ENCODE data around the gene HSD17B14. TPM values are rescaled to one million over a fixed set of nuclear protein-coding genes. Genes with fewer than 3 reads are reported as not detected.
A peak's percentile ranks its signal among the peaks of the same experiment; 100 is the strongest.

HSD17B14 gene
- polyA plus RNA-seq, 2 of the 4 experiments (the other 2 are of a cell fraction): 11.1 to 20.9 TPM

DNA sequence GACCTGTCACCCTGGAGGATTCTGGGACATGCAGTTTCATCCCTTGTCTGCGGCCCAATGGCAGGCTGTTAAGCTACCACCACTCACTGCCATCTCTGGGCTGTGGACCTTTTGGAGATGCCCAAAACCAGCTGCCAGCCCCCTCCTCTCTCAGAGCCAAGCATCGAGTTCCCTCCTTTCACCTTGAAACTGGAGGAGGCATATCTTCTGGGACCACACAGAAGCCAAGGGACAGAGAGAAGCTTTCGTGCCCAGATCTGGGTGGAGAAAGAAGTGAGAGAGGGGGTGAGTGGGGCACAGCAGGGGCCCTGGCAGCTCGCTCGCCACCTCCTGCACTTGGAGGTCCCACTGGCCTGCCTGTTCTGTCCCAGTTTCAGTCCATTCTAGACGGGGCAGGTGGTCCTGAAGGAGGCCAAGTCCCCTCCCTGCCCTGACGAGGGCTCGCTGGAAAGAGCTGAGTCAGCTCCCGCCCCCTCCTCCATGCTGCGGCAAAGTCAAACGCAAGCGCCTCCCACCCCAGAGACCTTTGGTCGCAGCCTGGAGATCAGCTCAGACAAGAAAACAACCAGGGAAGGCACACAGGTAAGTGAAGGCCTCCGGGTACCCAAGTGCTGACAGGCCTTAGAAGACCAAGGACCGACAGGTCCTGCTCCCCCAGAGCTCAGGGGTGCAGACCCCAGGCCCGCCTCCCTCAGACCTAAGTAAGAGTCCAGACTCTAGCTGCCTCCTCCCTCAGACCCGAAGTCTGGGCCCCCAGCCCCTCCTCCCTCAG lies 29.3 kb downstream of the HSD17B14 start:
- H3K4me2 ChIP-seq: no peak overlapping the region
- FAIRE-seq: no peak
- DNase-seq (ENCODE audit: low read depth in 1 of 2, low spot score in 1 of 2): peak in 1 of 2 experiments; percentile 76
- peaks cover 9% of the 10 kb centered on the region for H3K4me1 ChIP-seq
- peak; percentile 65 to 74 for ATAC-seq
- no peaks in the 10 kb centered on the region for H3K9me3 ChIP-seq
- WGBS (ENCODE audit: missing lambda C conversion rate): 78% methylated on average over 17 of the region's 17 CpGs
- CTCF ChIA-PET: interaction anchor here (0.8 to 9.7 kb wide), 10 partner anchors 10 to 418 kb away, joined by 3 to 138 read pairs (median 6); partner anchors contain the start of gene HSD17B14
- H3K27ac ChIP-seq: no peak overlapping the region
- TF ChIP-seq MAFK (IDR thresholded peaks at IDR 0.05; ENCODE audit: partially characterized antibody) (peak; percentile 87), MYC (IDR thresholded peaks at IDR 0.05; ENCODE audit: borderline replicate concordance, low read length) (no peak)
- TF ChIP-seq, protein P1, sequence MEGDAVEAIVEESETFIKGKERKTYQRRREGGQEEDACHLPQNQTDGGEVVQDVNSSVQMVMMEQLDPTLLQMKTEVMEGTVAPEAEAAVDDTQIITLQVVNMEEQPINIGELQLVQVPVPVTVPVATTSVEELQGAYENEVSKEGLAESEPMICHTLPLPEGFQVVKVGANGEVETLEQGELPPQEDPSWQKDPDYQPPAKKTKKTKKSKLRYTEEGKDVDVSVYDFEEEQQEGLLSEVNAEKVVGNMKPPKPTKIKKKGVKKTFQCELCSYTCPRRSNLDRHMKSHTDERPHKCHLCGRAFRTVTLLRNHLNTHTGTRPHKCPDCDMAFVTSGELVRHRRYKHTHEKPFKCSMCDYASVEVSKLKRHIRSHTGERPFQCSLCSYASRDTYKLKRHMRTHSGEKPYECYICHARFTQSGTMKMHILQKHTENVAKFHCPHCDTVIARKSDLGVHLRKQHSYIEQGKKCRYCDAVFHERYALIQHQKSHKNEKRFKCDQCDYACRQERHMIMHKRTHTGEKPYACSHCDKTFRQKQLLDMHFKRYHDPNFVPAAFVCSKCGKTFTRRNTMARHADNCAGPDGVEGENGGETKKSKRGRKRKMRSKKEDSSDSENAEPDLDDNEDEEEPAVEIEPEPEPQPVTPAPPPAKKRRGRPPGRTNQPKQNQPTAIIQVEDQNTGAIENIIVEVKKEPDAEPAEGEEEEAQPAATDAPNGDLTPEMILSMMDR (IDR thresholded peaks at IDR 0.05): no peak
- no peak overlapping the region for H3K4me3 ChIP-seq
- POLR2A ChIA-PET: interaction anchor here (1.1 to 2.2 kb wide), 3 partner anchors 11 to 172 kb away, joined by 3 to 9 read pairs (median 3); partner anchors contain the start of gene PPP1R15A

DNA sequence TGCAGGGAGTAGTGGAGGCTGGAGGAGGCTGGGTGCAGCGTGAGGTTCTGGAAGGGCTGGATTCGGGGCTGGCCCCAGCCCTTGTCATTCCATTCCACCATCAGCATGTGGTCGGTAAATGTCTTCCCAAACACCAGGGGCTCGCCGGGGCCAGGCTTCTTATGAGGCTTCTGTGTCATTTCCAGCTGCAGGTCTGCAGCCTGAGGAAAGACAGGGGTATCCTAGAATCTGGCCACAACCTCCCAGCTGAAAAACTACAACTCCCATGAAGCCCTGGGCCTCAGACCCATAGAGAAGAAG lies 29.8 kb downstream of the HSD17B14 start:
- peak in 1 of 2 experiments; percentile 5; a peak in 1 of 6 replicates for ATAC-seq

DNA sequence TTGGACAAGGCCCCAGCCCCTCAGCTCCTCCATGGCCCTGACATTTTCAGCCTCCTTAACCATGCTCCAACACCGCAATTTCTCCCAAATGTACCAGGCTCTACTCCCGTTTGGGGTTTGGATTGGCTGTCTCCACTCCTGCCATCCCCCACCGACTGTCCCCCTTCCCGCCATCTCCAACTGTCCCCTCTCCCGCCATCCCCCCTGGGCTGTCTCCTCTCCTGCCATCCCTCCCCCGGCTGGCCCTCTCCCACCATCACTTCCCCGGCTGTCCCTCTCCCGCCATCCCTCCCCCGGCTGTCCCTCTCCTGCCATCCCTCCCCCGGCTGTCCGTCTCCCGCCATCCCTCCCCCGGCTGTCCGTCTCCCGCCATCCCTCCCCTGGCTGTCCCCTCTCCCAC lies 30.8 kb downstream of the HSD17B14 start:
- Histone ChIP-seq H3K9me3 (no peaks in the 10 kb centered on the region), H3K27ac (no peak overlapping the region), H3K4me3 (no peak overlapping the region), H3K4me2 (no peak overlapping the region), H3K4me1 (peaks cover 2% of the 10 kb centered on the region; the same call in 1 of the 3 replicates)
- DNase-seq (ENCODE audit: low read depth in 1 of 2, low spot score in 1 of 2) (no peak), FAIRE-seq (no peak), ATAC-seq (no peak)
- ChIA-PET POLR2A (interaction anchor here (2.2 kb wide), 1 partner anchor 10 kb away, joined by 9 read pairs; no protein-coding TSS in a partner anchor), CTCF (interaction anchor here (0.7 to 9.7 kb wide), 5 partner anchors 9 to 61 kb away, joined by 3 to 138 read pairs (median 14); partner anchors contain the start of gene HSD17B14)
- TF ChIP-seq, protein P2, sequence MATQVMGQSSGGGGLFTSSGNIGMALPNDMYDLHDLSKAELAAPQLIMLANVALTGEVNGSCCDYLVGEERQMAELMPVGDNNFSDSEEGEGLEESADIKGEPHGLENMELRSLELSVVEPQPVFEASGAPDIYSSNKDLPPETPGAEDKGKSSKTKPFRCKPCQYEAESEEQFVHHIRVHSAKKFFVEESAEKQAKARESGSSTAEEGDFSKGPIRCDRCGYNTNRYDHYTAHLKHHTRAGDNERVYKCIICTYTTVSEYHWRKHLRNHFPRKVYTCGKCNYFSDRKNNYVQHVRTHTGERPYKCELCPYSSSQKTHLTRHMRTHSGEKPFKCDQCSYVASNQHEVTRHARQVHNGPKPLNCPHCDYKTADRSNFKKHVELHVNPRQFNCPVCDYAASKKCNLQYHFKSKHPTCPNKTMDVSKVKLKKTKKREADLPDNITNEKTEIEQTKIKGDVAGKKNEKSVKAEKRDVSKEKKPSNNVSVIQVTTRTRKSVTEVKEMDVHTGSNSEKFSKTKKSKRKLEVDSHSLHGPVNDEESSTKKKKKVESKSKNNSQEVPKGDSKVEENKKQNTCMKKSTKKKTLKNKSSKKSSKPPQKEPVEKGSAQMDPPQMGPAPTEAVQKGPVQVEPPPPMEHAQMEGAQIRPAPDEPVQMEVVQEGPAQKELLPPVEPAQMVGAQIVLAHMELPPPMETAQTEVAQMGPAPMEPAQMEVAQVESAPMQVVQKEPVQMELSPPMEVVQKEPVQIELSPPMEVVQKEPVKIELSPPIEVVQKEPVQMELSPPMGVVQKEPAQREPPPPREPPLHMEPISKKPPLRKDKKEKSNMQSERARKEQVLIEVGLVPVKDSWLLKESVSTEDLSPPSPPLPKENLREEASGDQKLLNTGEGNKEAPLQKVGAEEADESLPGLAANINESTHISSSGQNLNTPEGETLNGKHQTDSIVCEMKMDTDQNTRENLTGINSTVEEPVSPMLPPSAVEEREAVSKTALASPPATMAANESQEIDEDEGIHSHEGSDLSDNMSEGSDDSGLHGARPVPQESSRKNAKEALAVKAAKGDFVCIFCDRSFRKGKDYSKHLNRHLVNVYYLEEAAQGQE (IDR thresholded peaks at IDR 0.05): no peak
- TF ChIP-seq, protein P3, sequence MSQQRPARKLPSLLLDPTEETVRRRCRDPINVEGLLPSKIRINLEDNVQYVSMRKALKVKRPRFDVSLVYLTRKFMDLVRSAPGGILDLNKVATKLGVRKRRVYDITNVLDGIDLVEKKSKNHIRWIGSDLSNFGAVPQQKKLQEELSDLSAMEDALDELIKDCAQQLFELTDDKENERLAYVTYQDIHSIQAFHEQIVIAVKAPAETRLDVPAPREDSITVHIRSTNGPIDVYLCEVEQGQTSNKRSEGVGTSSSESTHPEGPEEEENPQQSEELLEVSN (IDR thresholded peaks at IDR 0.05; ENCODE audit: borderline replicate concordance, low read depth): no peak
- TF ChIP-seq FOSB (CRISPR knock-in tag; IDR thresholded peaks at IDR 0.05) (no peak), POLR2A (IDR thresholded peaks at IDR 0.05; ENCODE audit: low read length) (no peak), PHF8 (IDR thresholded peaks at IDR 0.05; ENCODE audit: borderline replicate concordance, low read depth) (no peak), CBX8 (IDR thresholded peaks at IDR 0.05) (no peak), CEBPB (IDR thresholded peaks at IDR 0.05) (no peak), KDM1A (IDR thresholded peaks at IDR 0.05; ENCODE audit: low read depth) (no peak), ZFP36 (IDR thresholded peaks at IDR 0.05; ENCODE audit: borderline replicate concordance, partially characterized antibody) (no peak), EHMT2 (IDR thresholded peaks at IDR 0.05; ENCODE audit: low read depth) (no peak), HEYL (CRISPR knock-in tag; IDR thresholded peaks at IDR 0.05) (no peak), HOXB13 (CRISPR knock-in tag; IDR thresholded peaks at IDR 0.05; ENCODE audit: low read depth) (no peak), JUNB (IDR thresholded peaks at IDR 0.05) (no peak), RCOR1 (IDR thresholded peaks at IDR 0.05; ENCODE audit: low read depth, low read length) (no peak), EP300 (IDR thresholded peaks at IDR 0.05) (no peak)
- TF ChIP-seq, protein P4, sequence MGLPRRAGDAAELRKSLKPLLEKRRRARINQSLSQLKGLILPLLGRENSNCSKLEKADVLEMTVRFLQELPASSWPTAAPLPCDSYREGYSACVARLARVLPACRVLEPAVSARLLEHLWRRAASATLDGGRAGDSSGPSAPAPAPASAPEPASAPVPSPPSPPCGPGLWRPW (IDR thresholded peaks at IDR 0.05): no peak
- 89% methylated on average over 3 of the region's 15 CpGs for WGBS (ENCODE audit: missing lambda C conversion rate)

More for the DNA sequence above, 29.8 kb downstream of the HSD17B14 start:
- no peak overlapping the region for H3K4me2 ChIP-seq
- H3K9me3 ChIP-seq: no peaks in the 10 kb centered on the region
- peaks cover 3% of the 10 kb centered on the region for H3K4me1 ChIP-seq
- TF ChIP-seq ZNF302 (CRISPR knock-in tag; IDR thresholded peaks at IDR 0.05) (no peak), ZSCAN20 (CRISPR knock-in tag; IDR thresholded peaks at IDR 0.05) (no peak), HOXB5 (CRISPR knock-in tag; IDR thresholded peaks at IDR 0.05) (0 out of 2 replicates have a peak, but pooled peaks have one; percentile 52)
- ChIA-PET POLR2A (interaction anchor here (1.1 to 2.2 kb wide), 3 partner anchors 11 to 173 kb away, joined by 3 to 9 read pairs (median 3); partner anchors contain the start of gene PPP1R15A), CTCF (interaction anchor here (0.8 to 9.7 kb wide), 8 partner anchors 10 to 193 kb away, joined by 4 to 138 read pairs (median 13); partner anchors contain the start of gene HSD17B14)
- WGBS (ENCODE audit: missing lambda C conversion rate): 70% methylated on average over 5 of the region's 5 CpGs
- H3K27ac ChIP-seq: no peak overlapping the region
- H3K4me3 ChIP-seq: no peak overlapping the region
- DNase-seq (ENCODE audit: low read depth in 1 of 2, low spot score in 1 of 2) (peak in 1 of 2 experiments; percentile 76), FAIRE-seq (no peak)
